K562 (cell line): ENCODE measurements around the gene WDR54. TPM values are rescaled to one million over a fixed set of nuclear protein-coding genes. Genes with fewer than 3 reads are reported as not detected.

Source experiments
- ETV1 ChIP-seq: fragments of 450-650 bp; conservative IDR thresholded peaks from 2 replicates; pipeline ENCODE4 v1.6.1; 2016; ENCODE audit warnings: missing genetic modification characterization, control low read depth, low read depth, missing compliant biosample characterization
- HNRNPLL ChIP-seq: fragments of 200-400 bp; formaldehyde crosslinking; IDR thresholded peaks from 2 replicates; pipeline ENCODE4 v1.6.1; 2017; ENCODE audit warnings: low read length, low read depth, mild to moderate bottlenecking; ENCODE audit not compliant: poor library complexity, severe bottlenecking
- KDM4B ChIP-seq, 2 experiments: fragments of 450-650 bp in 1 of 2; sonication (generic) in 1 of 2; IDR thresholded peaks; 2 replicates each; pipeline ENCODE4 v1.6.1; 2016 to 2017; ENCODE audit warnings: borderline replicate concordance in 2 of 2, antibody characterized with exemption in 1 of 2, low read depth in 1 of 2, mild to moderate bottlenecking in 1 of 2
- KLF13 ChIP-seq: fragments of 450-650 bp; IDR thresholded peaks from 2 replicates; pipeline ENCODE4 v1.6.1; 2016; ENCODE audit warnings: missing genetic modification characterization, low read depth, mild to moderate bottlenecking, missing compliant biosample characterization, moderate library complexity, borderline replicate concordance
- LCOR ChIP-seq: sonication (generic); formaldehyde crosslinking; IDR thresholded peaks from 2 replicates; pipeline ENCODE4 v1.8.0; 2022; ENCODE audit warnings: mild to moderate bottlenecking, missing genetic modification reagents
- MTA1 ChIP-seq: fragments of 450-650 bp; IDR thresholded peaks from 2 replicates; pipeline ENCODE4 v1.6.1; 2017; ENCODE audit warnings: borderline replicate concordance
- NFIX ChIP-seq: fragments of 250-450 bp; sonication (Bioruptor Pico); IDR thresholded peaks from 2 replicates; pipeline ENCODE4 v1.4.0; 2020; ENCODE audit warnings: low read depth, mild to moderate bottlenecking, moderate library complexity
- PHTF2 ChIP-seq: fragments of 250-450 bp; sonication (Bioruptor Pico); IDR thresholded peaks from 2 replicates; pipeline ENCODE4 v1.5.0; 2021; ENCODE audit warnings: mild to moderate bottlenecking
- RFX1 ChIP-seq: fragments of 450-650 bp; IDR thresholded peaks from 2 replicates; pipeline ENCODE4 v1.6.1; 2016; ENCODE audit warnings: mild to moderate bottlenecking, moderate library complexity
- SMAD1 ChIP-seq: fragments of 150-350 bp; IDR thresholded peaks from 2 replicates; pipeline ENCODE4 v1.6.1; 2014; ENCODE audit warnings: low read length, low read depth; ENCODE audit not compliant: partially characterized antibody
- XRCC5 ChIP-seq: fragments of 200-400 bp; formaldehyde crosslinking; IDR thresholded peaks from 2 replicates; pipeline ENCODE4 v1.6.1; 2017; ENCODE audit warnings: low read depth, mild to moderate bottlenecking, low read length
- ZNF583 ChIP-seq: fragments of 250-450 bp; sonication (Bioruptor Pico); IDR thresholded peaks from 2 replicates; pipeline ENCODE4 v1.4.0; 2020
- polyA plus RNA-seq, 8 experiments: library from polyadenylated mRNA; depleted of rRNA in 4 of 8; stranded (reverse) in 5 of 8; unstranded in 3 of 8; fragments of >200 nt; fragmentation: Nextera tagmentation in 2 of 8; fragmentation: Illumina TruSeq in 1 of 8; extraction: Ambion mirVana in 2 of 8; extraction: Trizol in 1 of 8; gene quantifications; 2 replicates each; pipeline versions ENCODE4 v1.2.1 to v1.2.3, GENCODE V29; 2011 to 2014; ENCODE audit warnings: inconsistent platforms in 1 of 8, missing spikeins in 1 of 8
- total RNA-seq, 7 experiments: library from RNA; depleted of rRNA in 6 of 7; stranded (reverse); fragments of >200 nt in 6 of 7; fragmentation: Illumina TruSeq in 2 of 7; extraction: Trizol in 2 of 7; gene quantifications; 2 replicates each; pipeline versions ENCODE4 v1.2.1 to v1.2.3, GENCODE V29; 2011 to 2021; ENCODE audit warnings: low replicate concordance in 1 of 7
- TF ChIP-seq, protein P1 (sequence below): fragments of 450-650 bp; IDR thresholded peaks from 2 replicates; pipeline ENCODE4 v1.6.1; 2018; ENCODE audit not compliant: partially characterized antibody
- TF ChIP-seq, protein P2 (sequence below): fragments of 450-650 bp; formaldehyde crosslinking; IDR thresholded peaks from 2 replicates; pipeline ENCODE4 v1.4.0; 2020; ENCODE audit warnings: mild to moderate bottlenecking, moderate library complexity
- TF ChIP-seq, protein P3 (sequence below): fragments of 250-450 bp; sonication (Bioruptor Pico); IDR thresholded peaks from 2 replicates; pipeline ENCODE4 v1.4.0; 2020

Gene WDR54
- total and polyA plus RNA-seq, 9 of the 15 experiments (the other 6 are each of a cell fraction or from before 2014, with no cell fraction given) = 5.2 to 15.2 (median 7.4) TPM

DNA sequence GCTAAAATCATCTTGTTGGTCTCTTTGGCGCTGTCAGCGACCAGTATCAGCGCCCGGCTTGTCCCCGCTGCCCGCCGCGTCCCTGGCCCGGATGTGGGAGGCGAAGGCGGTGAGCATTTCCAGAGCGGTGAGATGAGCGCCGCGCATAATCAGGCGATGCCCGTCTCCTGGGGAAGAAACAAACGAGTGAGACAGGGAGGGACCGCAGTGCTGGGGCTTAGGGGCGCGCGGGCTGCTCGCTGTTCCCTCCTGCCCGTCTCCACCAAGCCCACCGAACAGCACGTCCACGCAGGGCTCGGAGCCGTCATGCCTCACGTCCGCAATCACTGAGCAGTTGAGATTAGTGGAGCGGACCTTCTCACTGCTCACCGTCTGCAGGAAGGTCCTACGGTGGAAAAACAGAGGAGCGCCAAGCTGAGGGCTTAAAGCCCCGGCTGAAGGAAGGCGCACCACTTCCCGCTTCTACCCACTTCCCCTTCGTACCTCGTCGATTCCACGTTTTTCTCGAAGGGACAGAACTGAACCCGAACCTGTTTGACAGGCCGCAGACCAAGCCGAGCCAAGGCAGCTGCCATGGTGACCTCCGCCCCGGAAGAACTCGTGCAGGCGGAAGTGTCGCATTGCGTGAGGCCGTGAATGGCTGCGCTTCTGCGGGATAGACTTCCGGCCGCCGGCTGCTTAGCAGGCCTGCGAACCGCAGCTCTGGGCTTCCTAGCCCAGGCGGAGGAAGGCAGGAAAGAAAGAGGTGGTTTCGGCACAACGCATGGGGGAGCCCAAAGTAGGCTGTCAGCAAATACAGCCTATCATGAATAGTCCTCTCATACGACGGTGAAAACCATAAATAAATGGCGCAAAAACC is 50.8 kb downstream of the WDR54 start, which contains the start of gene MRPL53 (continued):
- TF ChIP-seq XRCC5 (no peak; the same call in 1 of the 2 replicates), NFIX (CRISPR knock-in tag) (no peak), RFX1 (peak; percentile 72), HNRNPLL (peak; percentile 54), ZNF583 (CRISPR knock-in tag) (0 out of 2 replicates have a peak, but pooled peaks have one; percentile 61), SMAD1 (peak; percentile 61), LCOR (CRISPR knock-in tag) (peak; percentile 75), PHTF2 (CRISPR knock-in tag) (peak; percentile 84), KLF13 (peak; percentile 38), ETV1 (tag) (peak; percentile 97), KDM4B (IDR thresholded peaks at IDR 0.05; ENCODE audit: borderline replicate concordance in 2 of 2, low read depth in 1 of 2) (peak in 1 of 2 experiments; percentile 98; a peak in 2 of 4 replicates), MTA1 (no peak)
- TF ChIP-seq, protein P1, sequence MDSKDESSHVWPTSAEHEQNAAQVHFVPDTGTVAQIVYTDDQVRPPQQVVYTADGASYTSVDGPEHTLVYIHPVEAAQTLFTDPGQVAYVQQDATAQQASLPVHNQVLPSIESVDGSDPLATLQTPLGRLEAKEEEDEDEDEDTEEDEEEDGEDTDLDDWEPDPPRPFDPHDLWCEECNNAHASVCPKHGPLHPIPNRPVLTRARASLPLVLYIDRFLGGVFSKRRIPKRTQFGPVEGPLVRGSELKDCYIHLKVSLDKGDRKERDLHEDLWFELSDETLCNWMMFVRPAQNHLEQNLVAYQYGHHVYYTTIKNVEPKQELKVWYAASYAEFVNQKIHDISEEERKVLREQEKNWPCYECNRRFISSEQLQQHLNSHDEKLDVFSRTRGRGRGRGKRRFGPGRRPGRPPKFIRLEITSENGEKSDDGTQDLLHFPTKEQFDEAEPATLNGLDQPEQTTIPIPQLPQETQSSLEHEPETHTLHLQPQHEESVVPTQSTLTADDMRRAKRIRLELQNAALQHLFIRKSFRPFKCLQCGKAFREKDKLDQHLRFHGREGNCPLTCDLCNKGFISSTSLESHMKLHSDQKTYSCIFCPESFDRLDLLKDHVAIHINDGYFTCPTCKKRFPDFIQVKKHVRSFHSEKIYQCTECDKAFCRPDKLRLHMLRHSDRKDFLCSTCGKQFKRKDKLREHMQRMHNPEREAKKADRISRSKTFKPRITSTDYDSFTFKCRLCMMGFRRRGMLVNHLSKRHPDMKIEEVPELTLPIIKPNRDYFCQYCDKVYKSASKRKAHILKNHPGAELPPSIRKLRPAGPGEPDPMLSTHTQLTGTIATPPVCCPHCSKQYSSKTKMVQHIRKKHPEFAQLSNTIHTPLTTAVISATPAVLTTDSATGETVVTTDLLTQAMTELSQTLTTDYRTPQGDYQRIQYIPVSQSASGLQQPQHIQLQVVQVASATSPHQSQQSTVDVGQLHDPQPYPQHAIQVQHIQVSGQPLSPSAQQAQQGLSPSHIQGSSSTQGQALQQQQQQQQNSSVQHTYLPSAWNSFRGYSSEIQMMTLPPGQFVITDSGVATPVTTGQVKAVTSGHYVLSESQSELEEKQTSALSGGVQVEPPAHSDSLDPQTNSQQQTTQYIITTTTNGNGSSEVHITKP = peak; percentile 13
- TF ChIP-seq, protein P2, sequence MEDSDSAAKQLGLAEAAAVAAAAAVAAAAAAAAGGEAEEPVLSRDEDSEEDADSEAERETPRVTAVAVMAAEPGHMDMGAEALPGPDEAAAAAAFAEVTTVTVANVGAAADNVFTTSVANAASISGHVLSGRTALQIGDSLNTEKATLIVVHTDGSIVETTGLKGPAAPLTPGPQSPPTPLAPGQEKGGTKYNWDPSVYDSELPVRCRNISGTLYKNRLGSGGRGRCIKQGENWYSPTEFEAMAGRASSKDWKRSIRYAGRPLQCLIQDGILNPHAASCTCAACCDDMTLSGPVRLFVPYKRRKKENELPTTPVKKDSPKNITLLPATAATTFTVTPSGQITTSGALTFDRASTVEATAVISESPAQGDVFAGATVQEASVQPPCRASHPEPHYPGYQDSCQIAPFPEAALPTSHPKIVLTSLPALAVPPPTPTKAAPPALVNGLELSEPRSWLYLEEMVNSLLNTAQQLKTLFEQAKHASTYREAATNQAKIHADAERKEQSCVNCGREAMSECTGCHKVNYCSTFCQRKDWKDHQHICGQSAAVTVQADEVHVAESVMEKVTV = 0 out of 2 replicates have a peak, but pooled peaks have one; percentile 20
- TF ChIP-seq, protein P3, sequence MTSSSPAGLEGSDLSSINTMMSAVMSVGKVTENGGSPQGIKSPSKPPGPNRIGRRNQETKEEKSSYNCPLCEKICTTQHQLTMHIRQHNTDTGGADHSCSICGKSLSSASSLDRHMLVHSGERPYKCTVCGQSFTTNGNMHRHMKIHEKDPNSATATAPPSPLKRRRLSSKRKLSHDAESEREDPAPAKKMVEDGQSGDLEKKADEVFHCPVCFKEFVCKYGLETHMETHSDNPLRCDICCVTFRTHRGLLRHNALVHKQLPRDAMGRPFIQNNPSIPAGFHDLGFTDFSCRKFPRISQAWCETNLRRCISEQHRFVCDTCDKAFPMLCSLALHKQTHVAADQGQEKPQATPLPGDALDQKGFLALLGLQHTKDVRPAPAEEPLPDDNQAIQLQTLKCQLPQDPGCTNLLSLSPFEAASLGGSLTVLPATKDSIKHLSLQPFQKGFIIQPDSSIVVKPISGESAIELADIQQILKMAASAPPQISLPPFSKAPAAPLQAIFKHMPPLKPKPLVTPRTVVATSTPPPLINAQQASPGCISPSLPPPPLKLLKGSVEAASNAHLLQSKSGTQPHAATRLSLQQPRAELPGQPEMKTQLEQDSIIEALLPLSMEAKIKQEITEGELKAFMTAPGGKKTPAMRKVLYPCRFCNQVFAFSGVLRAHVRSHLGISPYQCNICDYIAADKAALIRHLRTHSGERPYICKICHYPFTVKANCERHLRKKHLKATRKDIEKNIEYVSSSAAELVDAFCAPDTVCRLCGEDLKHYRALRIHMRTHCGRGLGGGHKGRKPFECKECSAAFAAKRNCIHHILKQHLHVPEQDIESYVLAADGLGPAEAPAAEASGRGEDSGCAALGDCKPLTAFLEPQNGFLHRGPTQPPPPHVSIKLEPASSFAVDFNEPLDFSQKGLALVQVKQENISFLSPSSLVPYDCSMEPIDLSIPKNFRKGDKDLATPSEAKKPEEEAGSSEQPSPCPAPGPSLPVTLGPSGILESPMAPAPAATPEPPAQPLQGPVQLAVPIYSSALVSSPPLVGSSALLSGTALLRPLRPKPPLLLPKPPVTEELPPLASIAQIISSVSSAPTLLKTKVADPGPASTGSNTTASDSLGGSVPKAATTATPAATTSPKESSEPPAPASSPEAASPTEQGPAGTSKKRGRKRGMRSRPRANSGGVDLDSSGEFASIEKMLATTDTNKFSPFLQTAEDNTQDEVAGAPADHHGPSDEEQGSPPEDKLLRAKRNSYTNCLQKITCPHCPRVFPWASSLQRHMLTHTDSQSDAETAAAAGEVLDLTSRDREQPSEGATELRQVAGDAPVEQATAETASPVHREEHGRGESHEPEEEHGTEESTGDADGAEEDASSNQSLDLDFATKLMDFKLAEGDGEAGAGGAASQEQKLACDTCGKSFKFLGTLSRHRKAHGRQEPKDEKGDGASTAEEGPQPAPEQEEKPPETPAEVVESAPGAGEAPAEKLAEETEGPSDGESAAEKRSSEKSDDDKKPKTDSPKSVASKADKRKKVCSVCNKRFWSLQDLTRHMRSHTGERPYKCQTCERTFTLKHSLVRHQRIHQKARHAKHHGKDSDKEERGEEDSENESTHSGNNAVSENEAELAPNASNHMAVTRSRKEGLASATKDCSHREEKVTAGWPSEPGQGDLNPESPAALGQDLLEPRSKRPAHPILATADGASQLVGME = 0 out of 2 replicates have a peak, but pooled peaks have one; percentile 8
